Eye (tissue), 1 donor: Measurements from ENCODE around the gene GABRG3.

Experiments used
- DNase-seq: peaks from one replicate; pipeline ENCODE4 v3.0.0-alpha.2; 2015

Gene GABRG3

GRCh38 chr15:27196691-27197090 lies 225.7 kb downstream of the GABRG3 start:
- DNase-seq: no peak

GRCh38 chr15:27201425-27201824 lies 230.4 kb downstream of the GABRG3 start:
- no peak for DNase-seq

- DNase-seq: no peak
Observed at GRCh38 chr15:27210176-27210575, 239.2 kb downstream of the GABRG3 start.

- DNase-seq: no peak
Observed at GRCh38 chr15:27214032-27214431, 243.1 kb downstream of the GABRG3 start.

- DNase-seq: no peak
Observed at GRCh38 chr15:27214961-27215360, 244.0 kb downstream of the GABRG3 start.

- DNase-seq: no peak
Observed at GRCh38 chr15:27218426-27218825, 247.4 kb downstream of the GABRG3 start.

- DNase-seq: no peak
Observed at GRCh38 chr15:27219636-27220035, 248.7 kb downstream of the GABRG3 start.

- no peak for DNase-seq
Observed at GRCh38 chr15:27220199-27220598, 249.2 kb downstream of the GABRG3 start.

GRCh38 chr15:27222479-27222878 lies 251.5 kb downstream of the GABRG3 start:
- DNase-seq: no peak

- DNase-seq: no peak
Observed at GRCh38 chr15:27223179-27223578, 252.2 kb downstream of the GABRG3 start.

- DNase-seq: no peak
Observed at GRCh38 chr15:27231811-27232210, 260.8 kb downstream of the GABRG3 start.

GRCh38 chr15:27232876-27233275 lies 261.9 kb downstream of the GABRG3 start:
- DNase-seq: no peak

GRCh38 chr15:27234593-27234992 lies 263.6 kb downstream of the GABRG3 start:
- no peak for DNase-seq

GRCh38 chr15:27235161-27235560 lies 264.2 kb downstream of the GABRG3 start:
- no peak for DNase-seq

- DNase-seq: no peak
Observed at GRCh38 chr15:27235681-27236080, 264.7 kb downstream of the GABRG3 start.

GRCh38 chr15:27237319-27237939 lies 266.4 kb downstream of the GABRG3 start:
- no peak for DNase-seq

- DNase-seq: no peak
Observed at GRCh38 chr15:27238209-27238608, 267.2 kb downstream of the GABRG3 start.

GRCh38 chr15:27238707-27239423 lies 267.9 kb downstream of the GABRG3 start:
- DNase-seq: no peak

- DNase-seq: no peak
Observed at GRCh38 chr15:27241943-27242342, 271.0 kb downstream of the GABRG3 start.

- DNase-seq: no peak
Observed at GRCh38 chr15:27244047-27244446, 273.1 kb downstream of the GABRG3 start.

- no peak for DNase-seq
Observed at GRCh38 chr15:27248251-27248650, 277.3 kb downstream of the GABRG3 start.

GRCh38 chr15:27249046-27249759 lies 278.2 kb downstream of the GABRG3 start:
- no peak for DNase-seq

- DNase-seq: no peak
Observed at GRCh38 chr15:27249760-27250109, 278.8 kb downstream of the GABRG3 start.

- DNase-seq: no peak
Observed at GRCh38 chr15:27250223-27250622, 279.2 kb downstream of the GABRG3 start.
